ENCODE data around the gene IL17B. TPM values are rescaled to one million over a fixed set of nuclear protein-coding genes. Genes with fewer than 3 reads are reported as not detected.

The IL17B gene
- total and polyA plus RNA-seq, 9 of the 15 experiments (the other 6 are each of a cell fraction or from before 2014, with no cell fraction given) = 0.28 to 2.6 (median 0.53) TPM; not detected in 2

GRCh38 chr5:149381986-149382338 lies 2.9 kb upstream of the IL17B start (continued):
- TF ChIP-seq EWSR1 (IDR thresholded peaks at IDR 0.05; ENCODE audit: borderline replicate concordance, low read depth, partially characterized antibody) = no peak
- TF ChIP-seq ZNF444 (CRISPR knock-in tag; IDR thresholded peaks at IDR 0.05) = no peak
- no peak for TF ChIP-seq BRF2 (IDR thresholded peaks at IDR 0.05; ENCODE audit: borderline replicate concordance, insufficient read depth, insufficient read length)
- TF ChIP-seq PCBP2 (IDR thresholded peaks at IDR 0.05; ENCODE audit: low read depth, low read length, poor library complexity, severe bottlenecking) = no peak
- TF ChIP-seq TEAD4 (IDR thresholded peaks at IDR 0.05; ENCODE audit: low read length) = 0 out of 2 replicates have a peak, but pooled peaks have one; percentile 15
- no peak for TF ChIP-seq TEAD4 (CRISPR knock-in tag; IDR thresholded peaks at IDR 0.05; ENCODE audit: borderline replicate concordance)
- no peak; the same call in 1 of the 2 replicates for TF ChIP-seq CTBP1 (IDR thresholded peaks at IDR 0.05; ENCODE audit: borderline replicate concordance)
- TF ChIP-seq ZNF239 (CRISPR knock-in tag; IDR thresholded peaks at IDR 0.05) = no peak
- TF ChIP-seq, protein P1, sequence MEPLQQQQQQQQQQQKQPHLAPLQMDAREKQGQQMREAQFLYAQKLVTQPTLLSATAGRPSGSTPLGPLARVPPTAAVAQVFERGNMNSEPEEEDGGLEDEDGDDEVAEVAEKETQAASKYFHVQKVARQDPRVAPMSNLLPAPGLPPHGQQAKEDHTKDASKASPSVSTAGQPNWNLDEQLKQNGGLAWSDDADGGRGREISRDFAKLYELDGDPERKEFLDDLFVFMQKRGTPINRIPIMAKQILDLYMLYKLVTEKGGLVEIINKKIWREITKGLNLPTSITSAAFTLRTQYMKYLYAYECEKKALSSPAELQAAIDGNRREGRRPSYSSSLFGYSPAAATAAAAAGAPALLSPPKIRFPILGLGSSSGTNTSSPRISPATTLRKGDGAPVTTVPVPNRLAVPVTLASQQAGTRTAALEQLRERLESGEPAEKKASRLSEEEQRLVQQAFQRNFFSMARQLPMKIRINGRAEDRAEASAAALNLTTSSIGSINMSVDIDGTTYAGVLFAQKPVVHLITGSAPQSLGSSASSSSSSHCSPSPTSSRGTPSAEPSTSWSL (CRISPR knock-in tag; IDR thresholded peaks at IDR 0.05; ENCODE audit: borderline replicate concordance) = no peak
- no peak for TF ChIP-seq ADNP (tag; IDR thresholded peaks at IDR 0.05)
- no peak for TF ChIP-seq ZFP1 (CRISPR knock-in tag; IDR thresholded peaks at IDR 0.05)
- TF ChIP-seq ZBTB43 (CRISPR knock-in tag; IDR thresholded peaks at IDR 0.05) = no peak
- TF ChIP-seq NCOR1 (IDR thresholded peaks at IDR 0.05) = no peak
- TF ChIP-seq RFX5 (IDR thresholded peaks at IDR 0.05; ENCODE audit: low read depth, low read length) = no peak
- no peak for TF ChIP-seq KLF10 (CRISPR knock-in tag; IDR thresholded peaks at IDR 0.05)
- no peak for TF ChIP-seq JUN (IDR thresholded peaks at IDR 0.05; ENCODE audit: borderline replicate concordance, low read depth, low read length)
- TF ChIP-seq JUN (CRISPR knock-in tag; IDR thresholded peaks at IDR 0.05; ENCODE audit: borderline replicate concordance) = no peak
- no peak for TF ChIP-seq RREB1 (CRISPR knock-in tag; IDR thresholded peaks at IDR 0.05)

Data from K562 (cell line).